Amniotic epithelial cell (primary cell): Measurements from ENCODE around the gene FAM98C.
"Not testable (repeated sequence)": the region's sequence is repeated elsewhere in the genome, so short reads cannot be mapped to it uniquely, and the experiment has no call there.

Experiments
- DNase-seq: peaks from one replicate; pipeline ENCODE4 v3.0.0-alpha.2; 2010; ENCODE audit warnings: low read depth

FAM98C gene

GRCh38 chr19:38399081-38399480, 3.8 kb upstream of the FAM98C start:
- no peak for DNase-seq

DNA sequence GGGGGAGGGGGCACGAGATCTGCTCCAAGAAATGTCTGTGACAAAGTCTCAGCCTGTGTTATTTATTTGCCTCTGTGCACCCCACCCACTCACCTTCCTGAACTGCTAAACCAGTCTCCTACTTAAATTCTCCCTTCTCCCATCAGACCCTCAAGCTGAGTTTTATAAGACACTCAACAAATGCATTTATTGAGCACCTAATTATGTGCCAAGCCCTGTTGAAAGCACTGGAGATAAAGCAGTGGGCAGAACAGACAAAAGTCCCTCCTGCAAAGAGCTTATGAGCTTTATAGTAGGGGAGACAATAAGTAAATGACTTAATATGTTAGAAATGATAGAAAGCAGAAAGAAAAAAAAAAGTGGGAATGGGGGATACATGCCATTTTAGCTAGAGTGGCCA, 3.4 kb upstream of the FAM98C start:
- no peak for DNase-seq

DNA sequence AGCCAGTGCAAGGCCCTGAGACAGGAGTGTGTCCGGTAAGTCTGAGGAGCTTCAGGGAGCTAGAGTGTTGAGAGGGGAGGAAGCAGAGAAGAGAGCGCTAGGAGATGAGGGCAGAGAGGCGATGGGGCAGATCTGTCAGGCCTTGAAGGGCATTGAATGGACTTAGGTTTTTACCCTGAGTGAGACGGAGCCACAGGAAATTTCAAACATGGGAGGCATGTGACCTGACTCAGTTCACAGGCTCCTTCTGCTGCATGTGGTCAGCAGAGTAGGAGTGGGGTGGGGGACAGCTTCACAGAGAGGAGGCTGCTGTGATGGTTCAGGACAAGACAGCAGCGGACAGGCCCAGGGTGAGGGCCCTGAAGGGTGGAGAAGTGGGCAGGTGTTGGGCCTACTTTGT, 2.5 kb upstream of the FAM98C start:
- DNase-seq = no peak

- peak; percentile 62 for DNase-seq
Measured at GRCh38 chr19:38401148-38401547, 1.7 kb upstream of the FAM98C start.

GRCh38 chr19:38402623-38402966, 298 bp upstream of the FAM98C start:
- DNase-seq = no peak

GRCh38 chr19:38404858-38405257, 2.0 kb downstream of the FAM98C start:
- DNase-seq = no peak

DNA sequence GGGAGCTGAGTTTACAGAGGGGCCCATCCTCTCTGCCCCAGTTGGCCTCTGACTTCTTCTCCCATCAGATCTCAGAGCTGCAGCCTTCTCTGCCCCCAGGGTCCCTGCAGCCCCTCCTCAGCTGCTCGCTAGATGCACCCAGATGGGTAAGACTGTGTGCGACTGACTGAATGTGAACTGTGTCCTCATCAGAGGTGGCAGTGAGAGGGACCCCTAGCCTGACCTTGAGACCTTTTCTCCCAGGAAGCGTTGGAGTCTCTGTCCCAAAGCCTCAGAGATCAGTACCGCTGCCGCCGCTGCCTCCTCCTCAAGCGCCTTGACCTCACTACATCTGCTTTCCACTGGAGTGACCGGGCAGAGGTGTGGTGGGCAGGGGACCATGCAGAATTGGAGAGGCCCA, 2.4 kb downstream of the FAM98C start:
- DNase-seq = no peak

DNA sequence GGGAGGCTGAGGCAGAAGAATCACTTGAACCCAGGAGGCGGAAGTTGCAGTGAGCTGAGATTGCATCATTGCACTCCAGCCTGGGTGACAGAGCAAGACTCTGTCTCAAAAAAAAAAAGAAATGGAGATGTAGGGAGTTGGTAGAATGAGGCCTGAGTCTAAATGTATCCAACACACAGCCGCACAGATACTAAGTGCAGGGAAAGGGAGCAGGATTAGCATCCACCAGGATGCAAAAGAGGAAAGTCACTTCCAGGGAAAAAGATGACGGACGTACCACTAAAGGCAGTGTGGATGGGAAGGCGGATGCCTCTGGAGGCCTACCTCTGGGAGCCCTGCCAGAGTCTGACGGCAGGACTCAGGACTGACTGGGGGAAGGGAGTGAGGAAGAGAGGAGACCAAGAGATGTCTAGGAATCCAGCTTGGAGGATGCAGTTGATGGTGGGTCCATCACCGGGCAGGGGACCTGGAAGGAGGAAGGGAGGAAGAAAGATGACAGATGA, 6.8 kb downstream of the FAM98C start:
- DNase-seq = peak; percentile 67

DNA sequence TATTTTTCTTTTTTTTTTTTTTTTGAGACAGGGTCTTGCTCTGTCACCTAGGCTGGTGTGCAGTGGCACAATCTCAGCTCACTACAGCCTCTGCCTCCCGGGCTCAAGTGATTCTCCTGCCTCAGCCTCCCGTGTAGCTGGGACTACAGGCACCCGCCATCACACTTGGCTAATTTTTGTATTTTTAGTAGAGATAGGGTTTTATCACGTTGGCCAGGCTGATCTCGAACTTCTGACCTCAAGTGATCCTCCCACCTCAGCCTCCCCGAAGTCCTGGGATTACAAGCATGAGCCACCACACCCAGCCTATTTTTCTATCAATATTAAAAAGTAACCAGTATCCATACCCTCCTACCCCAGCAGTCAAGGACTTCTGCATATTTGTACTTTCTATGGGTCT, 7.5 kb downstream of the FAM98C start:
- not testable (repeated sequence) for DNase-seq

DNA sequence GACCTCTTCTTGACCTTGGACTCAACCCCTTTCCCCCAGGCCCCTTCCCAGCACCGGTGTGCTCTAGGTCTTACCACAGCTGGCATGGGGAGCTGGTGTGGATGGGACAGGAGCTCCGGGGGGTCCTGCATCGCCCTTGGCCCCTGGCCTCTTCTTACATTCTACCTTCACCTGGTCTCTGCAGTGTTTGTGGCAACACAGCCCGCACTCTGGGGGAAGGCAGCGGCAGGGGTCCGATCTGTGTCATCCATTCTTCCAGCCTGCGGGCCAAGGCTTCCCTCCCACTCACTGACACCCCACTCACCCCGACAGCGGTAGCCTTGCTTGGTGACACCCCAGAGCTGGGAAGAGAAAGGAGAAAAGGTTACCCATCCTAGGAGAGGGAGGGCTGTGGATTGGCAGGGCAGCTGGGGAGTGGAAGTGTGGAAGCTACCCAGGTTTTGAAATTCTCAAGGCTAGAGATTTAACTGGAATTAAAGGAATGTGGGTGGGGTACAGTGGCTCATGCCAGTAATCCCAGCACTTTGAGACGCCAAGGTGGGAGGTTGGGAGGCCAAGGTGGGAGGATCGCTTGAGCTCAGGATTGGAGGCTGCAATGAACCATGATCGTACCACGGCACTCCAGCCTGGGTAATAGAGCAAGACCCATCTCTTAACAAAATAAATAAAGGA, 8.3 kb downstream of the FAM98C start:
- no peak for DNase-seq

GRCh38 chr19:38411898-38412297, 9.0 kb downstream of the FAM98C start:
- not testable (repeated sequence) for DNase-seq

DNA sequence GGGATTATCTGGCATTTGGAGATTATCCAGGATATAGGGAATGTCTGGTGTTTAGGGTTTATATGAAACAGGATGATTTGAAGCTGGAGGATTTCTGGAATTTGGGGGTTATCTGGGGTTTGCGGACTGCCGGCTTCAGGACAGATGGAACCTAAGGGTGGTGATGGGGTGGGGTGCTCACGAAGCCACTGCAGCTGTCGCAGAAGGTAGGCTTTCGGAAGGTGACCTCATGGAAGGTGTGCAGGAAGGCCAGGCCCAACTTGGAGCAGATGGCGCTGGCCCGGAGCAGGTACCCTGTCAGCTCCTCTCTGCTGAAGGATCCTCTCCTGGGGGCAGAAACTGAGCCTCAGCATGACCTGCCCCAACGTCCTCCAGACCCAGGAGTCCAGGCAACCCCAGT, 9.6 kb downstream of the FAM98C start:
- DNase-seq = no peak

DNA sequence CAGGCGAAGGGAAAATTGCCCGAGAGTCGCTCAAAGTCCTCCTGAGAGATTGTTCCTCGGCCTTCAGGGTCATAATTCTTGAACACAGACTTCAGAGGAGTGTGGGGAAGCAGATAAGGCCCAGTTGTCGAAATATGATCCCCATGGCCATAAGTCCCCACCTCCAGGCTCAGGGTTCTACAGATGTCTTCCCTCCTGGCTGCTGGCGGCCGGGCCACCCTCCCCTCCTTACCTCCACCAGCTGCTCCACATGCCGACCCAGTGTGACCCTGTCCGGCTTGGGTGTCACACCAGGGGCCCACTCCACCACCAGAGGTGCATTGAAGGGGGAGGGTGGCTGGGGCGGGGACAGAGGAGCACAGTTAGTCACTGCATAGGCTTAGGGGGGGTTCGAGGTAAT, 10.1 kb downstream of the FAM98C start:
- no peak for DNase-seq

- DNase-seq = no peak
Measured at GRCh38 chr19:38413416-38413815, 10.5 kb downstream of the FAM98C start.

GRCh38 chr19:38417146-38417543, 14.3 kb downstream of the FAM98C start:
- DNase-seq = no peak

- no peak for DNase-seq
Measured at GRCh38 chr19:38417544-38418506, 14.9 kb downstream of the FAM98C start.

DNA sequence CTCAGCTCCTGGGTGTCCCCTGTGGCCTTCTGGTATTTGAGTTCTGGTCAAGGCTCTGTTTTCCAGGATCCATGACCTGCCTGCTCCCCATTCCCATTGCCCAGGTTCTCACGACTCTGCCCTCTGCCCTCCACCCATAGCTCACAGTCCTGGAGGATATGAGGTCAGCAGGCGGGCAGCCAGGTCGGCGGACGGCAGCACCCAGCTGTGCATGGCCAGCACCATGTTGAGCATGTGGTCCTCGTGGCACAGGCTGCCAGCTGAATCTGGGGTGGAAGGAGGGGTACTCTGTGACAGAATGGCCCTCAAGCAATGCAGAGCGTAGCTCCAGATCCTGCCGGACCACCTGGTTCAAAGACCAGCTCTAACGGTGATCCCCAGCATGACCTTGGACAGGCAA, 18.0 kb downstream of the FAM98C start:
- no peak for DNase-seq

GRCh38 chr19:38421856-38422255, 19.0 kb downstream of the FAM98C start:
- no peak for DNase-seq

DNA sequence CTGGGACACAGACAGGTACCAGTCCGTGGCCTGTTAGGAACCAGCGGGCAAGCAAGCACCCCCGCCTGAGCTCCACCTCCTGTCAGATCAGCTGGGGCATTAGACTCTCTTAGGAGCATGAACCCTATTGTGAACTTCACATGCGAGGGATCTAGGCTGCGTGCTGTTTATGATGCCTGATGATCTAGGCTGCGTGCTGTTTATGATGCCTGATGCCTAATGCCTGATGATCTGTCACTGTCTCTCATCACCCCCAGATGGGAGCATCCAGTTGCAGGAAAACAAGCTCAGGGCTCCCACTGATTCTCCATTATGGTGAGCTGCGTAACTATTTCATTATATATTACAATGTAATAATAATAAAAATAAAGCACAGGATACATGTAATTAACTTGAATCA, 19.5 kb downstream of the FAM98C start:
- DNase-seq = no peak

GRCh38 chr19:38424272-38424671, 21.4 kb downstream of the FAM98C start:
- no peak for DNase-seq

DNA sequence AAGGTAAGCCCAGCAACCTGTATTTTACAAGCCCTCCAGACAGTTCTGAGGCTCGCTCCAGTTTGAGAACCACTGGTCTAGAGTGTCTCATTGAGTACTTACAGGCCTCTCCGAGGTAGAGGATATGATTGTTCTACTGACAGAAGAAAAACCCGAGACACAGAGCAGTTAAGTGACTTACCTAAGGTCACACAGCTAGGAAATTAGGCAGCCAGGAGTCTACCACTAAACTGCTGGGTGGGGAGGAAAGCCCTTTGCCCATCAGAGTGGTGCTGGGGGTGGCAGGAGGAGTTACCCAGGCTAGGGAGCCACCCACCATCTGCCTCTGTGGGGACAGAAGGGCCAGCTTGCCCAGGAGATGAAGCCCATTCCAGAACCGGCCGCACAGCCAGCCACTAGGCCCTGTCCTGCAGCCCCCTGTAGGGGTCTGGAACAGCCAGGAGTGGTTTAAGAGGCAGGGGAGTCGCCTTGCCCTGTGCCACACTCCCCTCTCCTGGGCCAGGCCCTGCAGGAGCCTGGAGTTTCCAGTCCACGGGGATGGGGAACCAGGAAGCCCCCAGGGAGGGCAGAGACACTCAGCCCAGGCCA, 22.4 kb downstream of the FAM98C start:
- no peak for DNase-seq

GRCh38 chr19:38425810-38426466, 23.0 kb downstream of the FAM98C start, which contains the start of gene RASGRP4:
RASGRP4 (minus strand) TSS chr19:38426219; CDS start chr19:38426091, 128 bp downstream.
- DNase-seq = no peak
